Measurements from ENCODE around the gene VSIG10. TPM values are rescaled to one million over a fixed set of nuclear protein-coding genes. Genes with fewer than 3 reads are reported as not detected.
A peak's percentile ranks its signal among the peaks of the same experiment; 100 is the strongest.

Gene VSIG10
- total RNA-seq, 1 experiment from 2014 or later = 10.9 TPM

- intact Hi-C loops (cut with micrococcal nuclease) = loop anchor here (5.0 kb wide), 1 partner anchor 313 kb away; the partner anchor contains the start of gene SUDS3
- Mint-ChIP-seq H3K27ac (ENCODE audit: low read depth, unreplicated experiment) (no peak overlapping the region), H3K4me1 (ENCODE audit: insufficient read depth, unreplicated experiment) (peaks cover 16% of the 10 kb centered on the region), H3K27me3 (ENCODE audit: insufficient read depth, unreplicated experiment) (no peaks in the 10 kb centered on the region), H3K36me3 (ENCODE audit: insufficient read depth, unreplicated experiment) (peaks cover 7% of the 10 kb centered on the region), H3K9me3 (ENCODE audit: unreplicated experiment) (no peaks in the 10 kb centered on the region), H3K4me3 (ENCODE audit: unreplicated experiment) (no peak overlapping the region)
- BruUV-seq (replicated peaks) = no TSS peak
- CTCF ChIA-PET = interaction anchor here (0.8 to 4.3 kb wide), 5 partner anchors 10 to 311 kb away, joined by 3 to 11 read pairs (median 4); no protein-coding TSS in a partner anchor
- DNase-seq (ENCODE audit: unreplicated experiment) = no peak
- POLR2A ChIA-PET = interaction anchor here (1.0 to 6.6 kb wide), 4 partner anchors 9 to 72 kb away, joined by 3 to 49 read pairs (median 3); partner anchors contain the start of genes PEBP1 and VSIG10
- TF ChIP-seq, protein P1, sequence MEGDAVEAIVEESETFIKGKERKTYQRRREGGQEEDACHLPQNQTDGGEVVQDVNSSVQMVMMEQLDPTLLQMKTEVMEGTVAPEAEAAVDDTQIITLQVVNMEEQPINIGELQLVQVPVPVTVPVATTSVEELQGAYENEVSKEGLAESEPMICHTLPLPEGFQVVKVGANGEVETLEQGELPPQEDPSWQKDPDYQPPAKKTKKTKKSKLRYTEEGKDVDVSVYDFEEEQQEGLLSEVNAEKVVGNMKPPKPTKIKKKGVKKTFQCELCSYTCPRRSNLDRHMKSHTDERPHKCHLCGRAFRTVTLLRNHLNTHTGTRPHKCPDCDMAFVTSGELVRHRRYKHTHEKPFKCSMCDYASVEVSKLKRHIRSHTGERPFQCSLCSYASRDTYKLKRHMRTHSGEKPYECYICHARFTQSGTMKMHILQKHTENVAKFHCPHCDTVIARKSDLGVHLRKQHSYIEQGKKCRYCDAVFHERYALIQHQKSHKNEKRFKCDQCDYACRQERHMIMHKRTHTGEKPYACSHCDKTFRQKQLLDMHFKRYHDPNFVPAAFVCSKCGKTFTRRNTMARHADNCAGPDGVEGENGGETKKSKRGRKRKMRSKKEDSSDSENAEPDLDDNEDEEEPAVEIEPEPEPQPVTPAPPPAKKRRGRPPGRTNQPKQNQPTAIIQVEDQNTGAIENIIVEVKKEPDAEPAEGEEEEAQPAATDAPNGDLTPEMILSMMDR (IDR thresholded peaks at IDR 0.05; ENCODE audit: unreplicated experiment) = no peak
Measured at GRCh38 chr12:118064608-118065007, 39.2 kb downstream of the VSIG10 start.

GRCh38 chr12:118063576-118064391 lies 40.0 kb downstream of the VSIG10 start:
- H3K27ac Mint-ChIP-seq (ENCODE audit: low read depth, unreplicated experiment) = no peak overlapping the region
- CTCF ChIA-PET = interaction anchor here (0.6 to 4.3 kb wide), 9 partner anchors 9 to 1860 kb away, joined by 3 to 11 read pairs (median 4); no protein-coding TSS in a partner anchor
- BruUV-seq (replicated peaks) = no TSS peak

DNA sequence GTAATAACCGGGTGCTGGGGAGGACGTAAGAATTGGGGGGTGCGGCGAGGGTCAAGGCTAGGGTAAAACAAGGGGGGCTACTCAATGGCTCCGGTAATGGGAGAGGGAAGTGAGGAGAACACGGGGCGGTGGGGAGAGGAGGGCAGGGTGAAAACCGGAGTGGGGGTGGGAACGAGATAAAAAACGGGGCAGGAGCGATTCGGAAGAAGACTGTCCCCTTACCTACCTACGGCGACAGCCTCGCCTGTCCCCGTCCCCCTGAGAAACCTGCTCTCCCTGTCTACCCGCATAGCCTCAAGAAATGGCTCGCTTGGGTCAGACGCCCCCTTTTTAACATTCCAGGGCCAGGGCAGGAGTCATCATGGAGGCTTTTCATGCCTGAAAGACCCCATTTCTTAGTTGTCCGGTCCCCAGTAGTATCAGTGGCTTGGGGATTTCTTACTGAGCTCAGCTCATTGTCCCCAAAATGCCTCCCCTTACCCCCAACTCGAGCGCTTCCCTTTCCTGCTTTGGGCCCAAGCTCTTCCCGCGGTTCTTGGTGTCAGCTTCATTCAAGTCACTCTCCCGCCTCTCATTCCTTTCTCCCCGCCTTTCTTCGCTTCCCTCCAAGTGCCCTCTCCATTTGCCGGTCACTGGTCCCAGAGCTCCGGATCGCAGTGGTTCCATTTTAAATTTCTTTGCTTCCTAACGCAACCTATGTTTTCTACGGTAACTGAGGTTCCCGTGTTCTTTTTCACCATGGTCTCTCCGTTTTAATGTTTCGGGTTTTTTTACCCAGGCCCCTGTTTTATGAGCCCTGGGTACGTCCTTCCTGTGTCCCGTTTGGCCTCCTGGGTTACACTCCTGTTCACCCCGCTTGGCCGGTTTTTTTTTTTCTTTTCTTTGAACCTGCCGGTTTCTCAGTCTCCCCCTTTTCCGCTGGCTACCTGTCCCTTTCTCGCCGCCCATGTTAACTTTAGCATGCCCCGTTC lies 41.7 kb downstream of the VSIG10 start:
- Mint-ChIP-seq H3K9me3 (ENCODE audit: unreplicated experiment) (no peaks in the 10 kb centered on the region), H3K4me3 (ENCODE audit: unreplicated experiment) (peak overlapping the region; percentile 89), H3K27me3 (ENCODE audit: insufficient read depth, unreplicated experiment) (no peaks in the 10 kb centered on the region), H3K36me3 (ENCODE audit: insufficient read depth, unreplicated experiment) (peaks cover 18% of the 10 kb centered on the region), H3K27ac (ENCODE audit: low read depth, unreplicated experiment) (peak overlapping the region; percentile 93), H3K4me1 (ENCODE audit: insufficient read depth, unreplicated experiment) (peaks cover 20% of the 10 kb centered on the region)
- no TSS peak for BruUV-seq (replicated peaks)
- POLR2A ChIA-PET = interaction anchor here (0.6 to 6.6 kb wide), 9 partner anchors 9 to 866 kb away, joined by 3 to 49 read pairs (median 3); partner anchors contain the start of genes PEBP1 and VSIG10
- no peak for DNase-seq (ENCODE audit: unreplicated experiment)
- TF ChIP-seq, protein P1 (IDR thresholded peaks at IDR 0.05; ENCODE audit: unreplicated experiment) = no peak
- intact Hi-C loops (cut with micrococcal nuclease) = loop anchor here (1.0 to 5.0 kb wide), 4 partner anchors 10 to 315 kb away; partner anchors contain the start of genes RFC5 and SUDS3
- CTCF ChIA-PET = interaction anchor here (0.7 to 1.6 kb wide), 5 partner anchors 22 to 314 kb away, joined by 3 to 8 read pairs (median 3); no protein-coding TSS in a partner anchor

More at GRCh38 chr12:118063576-118064391, 40.0 kb downstream of the VSIG10 start:
- Mint-ChIP-seq H3K27me3 (ENCODE audit: insufficient read depth, unreplicated experiment) (no peaks in the 10 kb centered on the region), H3K9me3 (ENCODE audit: unreplicated experiment) (no peaks in the 10 kb centered on the region), H3K36me3 (ENCODE audit: insufficient read depth, unreplicated experiment) (peaks cover 12% of the 10 kb centered on the region), H3K4me3 (ENCODE audit: unreplicated experiment) (peak overlapping the region; percentile 89), H3K4me1 (ENCODE audit: insufficient read depth, unreplicated experiment) (peaks cover 20% of the 10 kb centered on the region)
- intact Hi-C loops (cut with micrococcal nuclease) = loop anchor here (5.0 kb wide), 1 partner anchor 314 kb away; the partner anchor contains the start of gene SUDS3
- TF ChIP-seq, protein P1 (IDR thresholded peaks at IDR 0.05; ENCODE audit: unreplicated experiment) = no peak
- POLR2A ChIA-PET = interaction anchor here (1.1 to 6.6 kb wide), 6 partner anchors 8 to 73 kb away, joined by 3 to 49 read pairs (median 4); partner anchors contain the start of genes PEBP1 and VSIG10
- DNase-seq (ENCODE audit: unreplicated experiment) = no peak
